Activated CD4-positive, alpha-beta T cell treated with anti-CD3 and anti-CD28 coated beads, Interleukin-2, Interleukin-6, amounts not matched to agents 100 ng/mL and 50 ng/mL, durations not matched to agents 16 hours and 8 hours (primary cell): ENCODE data around the gene DOCK11.

Source experiments
- DNase-seq: peaks from one replicate; pipeline ENCODE4 v3.0.0-alpha.2; 2020

Gene DOCK11

GRCh38 chrX:118634336-118634735 lies 138.7 kb downstream of the DOCK11 start:
- DNase-seq, result no peak

DNA sequence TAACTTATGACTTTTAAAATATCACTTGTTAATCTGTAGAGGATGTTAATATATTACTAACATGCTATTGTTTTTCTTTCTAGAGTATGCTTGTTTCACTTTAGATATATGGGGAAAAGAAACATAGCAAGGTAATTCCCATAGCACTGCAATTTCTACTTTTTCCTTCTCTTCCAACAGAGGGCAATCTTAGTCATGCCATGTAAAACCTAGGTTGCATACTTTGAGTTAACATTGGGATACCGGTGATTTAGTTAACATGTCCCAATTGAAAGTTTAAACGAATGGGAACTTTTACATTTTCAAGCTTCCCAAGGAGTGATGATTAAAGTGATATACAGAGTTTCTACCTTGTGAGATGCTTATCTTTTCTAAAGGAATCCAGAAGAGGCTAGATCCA lies 142.4 kb downstream of the DOCK11 start:
- DNase-seq, result no peak

GRCh38 chrX:118644378-118644777 lies 148.8 kb downstream of the DOCK11 start:
- DNase-seq, result no peak

- no peak for DNase-seq
These were observed 157.1 kb downstream of the DOCK11 start for GRCh38 chrX:118652717-118653116.

DNA sequence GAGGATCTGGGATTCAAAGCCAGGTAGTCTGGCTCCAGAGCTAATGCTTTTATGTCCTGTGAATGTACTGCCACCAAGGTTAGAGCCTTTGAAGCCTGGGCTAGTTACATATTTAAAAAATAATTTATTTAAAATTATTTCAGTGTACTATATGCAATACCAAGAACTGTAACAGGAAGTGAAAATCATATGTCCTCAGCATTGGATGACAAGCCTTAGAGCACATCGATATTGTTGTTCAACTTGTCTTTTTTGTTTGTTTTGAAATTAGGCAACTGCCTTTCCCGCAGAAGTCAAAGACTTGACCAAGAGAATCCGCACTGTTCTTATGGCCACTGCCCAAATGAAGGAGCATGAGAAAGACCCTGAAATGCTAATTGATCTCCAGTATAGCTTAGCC lies 158.7 kb downstream of the DOCK11 start:
- no peak for DNase-seq

DNA sequence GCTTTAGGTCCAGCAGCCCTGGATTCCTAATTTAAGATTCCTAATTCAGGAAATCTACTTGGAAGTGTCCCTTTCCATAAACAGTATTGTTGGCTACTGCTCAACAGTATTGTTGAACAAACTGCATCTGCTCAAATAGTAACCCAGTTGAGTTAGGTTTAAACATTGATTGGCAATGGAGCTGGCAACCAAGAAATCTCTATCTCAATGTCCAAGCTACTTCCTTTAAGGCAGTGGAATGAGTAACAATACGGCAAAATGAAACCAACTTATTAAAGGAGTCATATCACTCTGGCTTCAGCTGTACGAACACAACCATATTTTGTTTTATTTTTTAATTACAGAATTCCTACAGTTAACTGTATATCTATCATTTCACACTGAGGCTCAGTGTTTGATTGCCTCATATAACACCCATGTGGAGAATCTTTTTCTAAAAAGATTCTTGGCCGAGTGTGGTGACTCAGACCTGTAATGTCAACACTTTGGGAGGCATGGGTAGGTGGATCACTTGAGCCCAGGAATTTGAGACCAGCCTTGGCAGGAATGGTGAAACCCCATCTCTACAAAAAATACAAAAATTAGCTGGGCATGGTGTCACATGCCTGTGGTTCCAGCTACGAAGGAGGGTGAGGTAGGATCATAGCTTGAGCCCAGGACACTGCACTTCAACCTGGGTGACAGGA lies 160.1 kb downstream of the DOCK11 start:
- DNase-seq, result no peak

- no peak for DNase-seq
These were observed 161.8 kb downstream of the DOCK11 start for GRCh38 chrX:118657413-118657812.

- no peak for DNase-seq
These were observed 164.5 kb downstream of the DOCK11 start for GRCh38 chrX:118660085-118660484.

GRCh38 chrX:118665204-118665603 lies 169.6 kb downstream of the DOCK11 start:
- DNase-seq, result no peak

- DNase-seq, result no peak
These were observed 170.9 kb downstream of the DOCK11 start for GRCh38 chrX:118666521-118666920.

- DNase-seq, result no peak
These were observed 173.8 kb downstream of the DOCK11 start for GRCh38 chrX:118669435-118669834.

DNA sequence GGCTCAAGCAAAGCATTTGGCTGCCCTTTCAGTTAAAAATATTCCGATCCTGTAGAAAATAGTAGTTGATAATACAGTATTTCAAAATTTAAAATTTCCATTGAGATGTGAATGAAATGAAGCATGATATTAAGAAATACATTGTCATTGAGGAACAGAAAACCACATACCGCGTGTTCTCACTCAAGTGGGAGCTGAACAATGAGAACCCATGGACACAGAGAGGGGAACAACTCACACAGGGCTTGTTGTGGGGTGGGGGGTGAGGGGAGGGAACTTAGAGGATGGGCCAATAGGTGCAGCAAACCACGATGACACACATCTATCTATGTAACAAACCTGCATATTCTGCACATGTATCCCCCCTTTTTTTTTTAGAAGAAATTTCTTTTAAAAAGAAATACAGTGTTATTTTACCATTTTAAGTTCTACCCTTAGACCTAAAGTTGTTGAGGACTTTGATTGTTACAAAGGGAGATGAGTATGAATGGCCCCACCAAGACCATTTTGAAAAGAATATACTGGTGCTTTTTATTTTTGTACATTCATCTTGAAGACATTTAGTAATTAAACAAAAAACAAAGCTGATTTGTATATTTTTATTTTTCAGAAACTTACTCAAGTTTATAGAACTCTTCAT lies 179.8 kb downstream of the DOCK11 start:
- DNase-seq, result no peak

DNA sequence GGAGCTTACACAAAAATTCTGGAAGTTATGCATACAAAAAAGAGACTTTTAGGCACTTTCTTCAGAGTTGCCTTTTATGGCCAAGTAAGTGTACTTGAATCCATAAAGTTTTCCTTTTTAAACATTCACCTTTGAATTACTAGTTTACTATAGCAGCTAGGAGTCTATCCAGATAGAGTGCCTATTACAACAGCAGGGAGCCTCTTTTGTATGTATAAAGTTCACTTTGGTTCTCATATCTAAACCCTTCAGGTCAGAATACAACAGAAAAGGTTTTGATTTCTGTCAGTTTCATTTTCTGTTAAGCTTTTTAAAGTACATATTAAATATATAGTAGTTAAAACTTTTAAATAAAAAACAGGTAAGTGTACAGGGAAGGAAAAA lies 180.3 kb downstream of the DOCK11 start:
- no peak for DNase-seq

DNA sequence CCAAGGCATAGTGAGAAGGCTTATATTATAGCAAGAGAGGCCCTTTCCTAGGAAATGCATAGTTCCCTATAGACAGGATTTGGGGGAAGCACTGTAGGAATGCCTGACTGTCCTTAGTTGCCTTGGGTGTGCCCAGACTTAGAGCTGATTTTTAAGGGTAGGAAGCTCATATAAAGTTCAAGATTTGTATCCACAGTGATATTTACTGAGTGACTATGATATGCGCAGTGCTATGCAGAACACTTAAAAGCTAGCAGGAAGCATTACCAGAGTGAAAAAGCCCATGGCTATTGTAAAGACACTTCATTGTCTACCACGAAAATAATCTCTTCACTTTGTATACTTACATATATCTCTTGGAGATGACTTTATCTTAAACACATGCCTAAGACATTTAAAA lies 181.7 kb downstream of the DOCK11 start:
- DNase-seq, result no peak

GRCh38 chrX:118679290-118679689 lies 183.7 kb downstream of the DOCK11 start:
- DNase-seq, result no peak

- no peak for DNase-seq
These were observed 186.8 kb downstream of the DOCK11 start for GRCh38 chrX:118682258-118683014.

DNA sequence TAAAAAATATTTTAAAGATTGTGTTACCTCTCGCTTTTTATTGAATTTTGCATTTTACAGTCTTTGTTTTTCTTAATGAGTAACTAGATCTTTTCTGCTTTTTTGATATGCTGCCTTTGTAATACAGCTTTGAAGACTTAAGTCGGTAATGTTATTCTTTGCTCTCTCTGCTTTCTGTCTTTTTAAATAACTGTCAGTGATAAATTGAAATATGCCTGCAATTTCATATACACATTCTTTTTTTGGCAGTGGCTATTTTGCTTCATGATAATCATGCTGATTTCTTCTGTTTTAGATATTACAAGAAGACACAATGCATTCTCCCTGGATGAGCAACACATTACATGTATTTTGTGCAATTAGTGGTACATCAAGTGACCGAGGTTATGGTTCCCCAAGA lies 189.8 kb downstream of the DOCK11 start:
- DNase-seq, result no peak

GRCh38 chrX:118688935-118689334 lies 193.3 kb downstream of the DOCK11 start:
- DNase-seq, result no peak

GRCh38 chrX:118693843-118694242 lies 198.2 kb downstream of the DOCK11 start:
- DNase-seq, result no peak

DNA sequence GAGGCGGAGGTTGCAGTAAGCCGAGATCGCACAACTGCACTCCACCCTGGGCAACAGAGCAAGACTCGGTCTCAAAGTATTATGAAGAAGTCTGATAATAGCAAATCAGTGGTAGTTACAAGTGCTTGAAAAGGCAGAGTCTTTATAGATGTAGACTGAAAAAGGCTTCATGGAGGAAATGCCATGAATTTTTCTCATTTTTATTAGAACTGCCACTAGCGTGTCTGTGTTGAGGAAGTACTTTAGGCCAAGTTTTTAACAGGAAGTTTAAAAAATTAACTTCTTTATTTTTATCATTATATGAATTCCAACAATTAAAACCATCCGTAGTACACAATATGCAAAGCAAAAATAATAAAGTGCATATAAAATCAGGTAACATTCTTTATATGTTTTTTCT lies 199.0 kb downstream of the DOCK11 start:
- no peak for DNase-seq

GRCh38 chrX:118698516-118699170 lies 203.0 kb downstream of the DOCK11 start:
- DNase-seq, result no peak

GRCh38 chrX:118702741-118703140 lies 207.1 kb downstream of the DOCK11 start:
- no peak for DNase-seq

DNA sequence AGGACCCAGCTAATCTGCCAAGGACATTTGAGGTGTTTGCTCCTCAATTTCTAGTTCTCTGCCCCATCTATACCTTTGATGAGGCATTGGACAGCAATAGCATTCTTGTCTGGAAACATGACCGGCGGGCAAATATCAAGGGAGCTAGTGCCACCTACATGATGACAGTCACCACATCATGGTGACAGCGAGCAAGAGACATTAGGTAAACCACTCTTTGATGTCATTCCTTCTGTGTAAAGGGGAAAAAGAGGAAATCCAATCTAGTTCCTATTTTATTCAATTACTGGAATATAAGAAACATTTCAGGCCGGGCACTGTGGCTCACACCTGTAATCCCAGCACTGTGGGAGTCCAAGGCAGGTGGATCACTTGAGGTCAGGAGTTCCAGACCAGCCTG lies 211.1 kb downstream of the DOCK11 start:
- no peak for DNase-seq

DNA sequence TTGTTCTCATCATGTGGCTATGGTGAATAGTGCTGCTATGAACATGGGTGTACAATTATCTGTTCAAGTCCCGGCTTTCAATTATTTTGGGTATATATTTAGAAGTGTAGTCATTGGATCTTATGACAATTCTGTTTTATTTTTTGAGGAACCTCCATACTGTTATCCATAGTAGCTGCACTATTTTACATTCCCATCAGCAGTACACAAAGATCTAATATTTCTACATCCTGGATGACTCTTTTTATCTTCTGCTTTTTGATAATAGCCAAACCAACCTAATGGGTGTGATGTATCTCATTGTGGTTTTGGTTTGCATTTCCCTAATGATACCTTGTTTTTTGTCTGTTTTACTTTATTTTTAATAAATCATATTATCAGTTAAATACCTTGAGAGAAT lies 218.9 kb downstream of the DOCK11 start:
- DNase-seq, result no peak
